NCI-H2107 treated with DMSO at 0.1 percent for 48 hours (cell line): ENCODE data around the gene METTL6.
"Not testable (repeated sequence)": the region's sequence is repeated elsewhere in the genome, so short reads cannot be mapped to it uniquely, and the experiment has no call there.

Experiments used
- DNase-seq: peaks from one replicate; lab custom pipeline; 2025; ENCODE audit not compliant: unreplicated experiment; lab: John Stamatoyannopoulos, UW

METTL6 gene

GRCh38 chr3:15405448-15406050, 21.8 kb downstream of the METTL6 start:
- no peak for DNase-seq

- DNase-seq, result no peak
Observed at GRCh38 chr3:15404767-15405166, 22.6 kb downstream of the METTL6 start.

GRCh38 chr3:15403965-15404364, 23.4 kb downstream of the METTL6 start:
- DNase-seq, result no peak

GRCh38 chr3:15403495-15403894, 23.8 kb downstream of the METTL6 start:
- DNase-seq, result no peak

GRCh38 chr3:15401936-15402335, 25.4 kb downstream of the METTL6 start:
- DNase-seq, result no peak

GRCh38 chr3:15399970-15400369, 27.4 kb downstream of the METTL6 start:
- no peak for DNase-seq

- DNase-seq, result not testable (repeated sequence)
Observed at GRCh38 chr3:15398731-15399133, 28.6 kb downstream of the METTL6 start.

GRCh38 chr3:15393252-15393651, 34.1 kb downstream of the METTL6 start:
- not testable (repeated sequence) for DNase-seq

- no peak for DNase-seq
Observed at GRCh38 chr3:15391007-15391406, 36.3 kb downstream of the METTL6 start.

- DNase-seq, result no peak
Observed at GRCh38 chr3:15390460-15390859, 36.9 kb downstream of the METTL6 start.

- not testable (repeated sequence) for DNase-seq
Observed at GRCh38 chr3:15388335-15388734, 39.0 kb downstream of the METTL6 start.

GRCh38 chr3:15387735-15388134, 39.6 kb downstream of the METTL6 start:
- DNase-seq, result no peak

- no peak for DNase-seq
Observed at GRCh38 chr3:15387171-15387581, 40.2 kb downstream of the METTL6 start.

- DNase-seq, result not testable (repeated sequence)
Observed at GRCh38 chr3:15386654-15386955, 40.7 kb downstream of the METTL6 start.

GRCh38 chr3:15385901-15386653, 41.3 kb downstream of the METTL6 start:
- no peak for DNase-seq

GRCh38 chr3:15385238-15385695, 42.1 kb downstream of the METTL6 start:
- DNase-seq, result not testable (repeated sequence)

- no peak for DNase-seq
Observed at GRCh38 chr3:15384510-15385237, 42.7 kb downstream of the METTL6 start.

- DNase-seq, result no peak
Observed at GRCh38 chr3:15382405-15382923, 44.9 kb downstream of the METTL6 start.

GRCh38 chr3:15380980-15381890, 46.1 kb downstream of the METTL6 start:
- no peak for DNase-seq

GRCh38 chr3:15377961-15378791, 49.2 kb downstream of the METTL6 start:
- peak; percentile 52 for DNase-seq
